Stimulated activated CD8-positive, alpha-beta memory T cell treated with anti-CD3 and anti-CD28 coated beads, Interleukin-12 subunit alpha, Interleukin-12 subunit beta, amount 100 ng/mL, for 4 hours (primary cell): ENCODE data around the gene TEX13D.
"Not testable (repeated sequence)": the region's sequence is repeated elsewhere in the genome, so short reads cannot be mapped to it uniquely, and the experiment has no call there.

Source experiments
- DNase-seq: peaks from one replicate; pipeline ENCODE4 v3.0.0-alpha.2; 2020; ENCODE audit warnings: low read depth

Gene TEX13D

GRCh38 chrX:124332481-124333424 lies at the start of gene TEX13D:
Gene TEX13D, plus strand, starts transcription at chrX:124332660. Its CDS starts 258 bp downstream, at chrX:124332918.
- DNase-seq, result no peak

- DNase-seq, result no peak
These were observed 43.0 kb upstream of the TEX13D start for GRCh38 chrX:124289443-124289842.

DNA sequence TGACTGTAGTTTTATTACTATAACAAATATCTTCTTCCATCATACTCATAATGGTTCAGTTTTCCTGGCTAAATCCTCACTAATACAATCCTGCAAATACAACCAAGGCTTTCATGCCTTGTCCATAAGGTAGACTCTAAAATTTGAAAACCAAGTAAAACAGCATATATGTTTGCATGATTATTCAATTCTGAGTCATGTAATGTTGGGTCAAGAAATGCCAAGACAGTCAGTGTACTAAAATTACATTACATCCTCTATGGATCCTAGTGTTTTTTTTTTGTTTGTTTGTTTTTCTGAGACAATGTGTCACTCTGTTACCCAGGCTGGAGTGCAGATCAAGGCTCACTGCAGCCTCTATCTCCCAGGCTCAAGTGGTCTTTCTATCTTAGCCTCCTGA lies 38.6 kb upstream of the TEX13D start:
- DNase-seq, result no peak

- DNase-seq, result not testable (repeated sequence)
These were observed 33.1 kb upstream of the TEX13D start for GRCh38 chrX:124299323-124299722.

- no peak for DNase-seq
These were observed 32.1 kb upstream of the TEX13D start for GRCh38 chrX:124300405-124300804.

DNA sequence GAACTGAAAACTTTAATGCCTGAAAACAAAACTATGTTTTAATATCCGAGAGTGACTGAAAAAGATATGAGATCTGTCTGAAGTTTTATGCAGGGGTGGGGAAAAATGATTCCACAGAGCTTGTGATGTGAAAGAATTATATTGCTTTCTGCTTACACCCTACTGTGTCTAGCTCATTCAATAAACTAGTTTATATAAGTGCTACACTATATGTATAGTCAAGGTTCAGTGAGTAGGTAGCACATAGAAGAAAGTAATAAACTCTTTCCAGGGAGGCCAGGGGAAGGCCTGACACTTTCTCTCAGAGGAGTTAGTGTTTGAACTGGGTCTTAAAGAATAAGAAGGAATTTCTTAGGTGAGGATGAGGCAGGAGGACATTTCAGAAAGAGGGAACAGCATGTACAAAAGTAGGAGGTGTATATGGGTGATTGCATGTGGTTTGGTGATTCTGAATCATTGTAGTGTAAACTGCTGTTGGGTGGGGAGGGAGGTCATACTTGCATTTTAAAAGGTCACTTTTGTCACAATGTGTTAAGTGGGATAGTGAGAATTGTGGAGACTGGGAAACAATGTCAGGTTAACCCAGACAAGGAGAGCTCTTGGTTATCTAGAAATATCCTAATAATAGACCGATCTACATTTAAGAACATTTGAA lies 25.1 kb upstream of the TEX13D start:
- DNase-seq, result no peak

- no peak for DNase-seq
These were observed 6.7 kb upstream of the TEX13D start for GRCh38 chrX:124325732-124326131.

- DNase-seq, result no peak
These were observed 3.7 kb upstream of the TEX13D start for GRCh38 chrX:124328765-124329164.

DNA sequence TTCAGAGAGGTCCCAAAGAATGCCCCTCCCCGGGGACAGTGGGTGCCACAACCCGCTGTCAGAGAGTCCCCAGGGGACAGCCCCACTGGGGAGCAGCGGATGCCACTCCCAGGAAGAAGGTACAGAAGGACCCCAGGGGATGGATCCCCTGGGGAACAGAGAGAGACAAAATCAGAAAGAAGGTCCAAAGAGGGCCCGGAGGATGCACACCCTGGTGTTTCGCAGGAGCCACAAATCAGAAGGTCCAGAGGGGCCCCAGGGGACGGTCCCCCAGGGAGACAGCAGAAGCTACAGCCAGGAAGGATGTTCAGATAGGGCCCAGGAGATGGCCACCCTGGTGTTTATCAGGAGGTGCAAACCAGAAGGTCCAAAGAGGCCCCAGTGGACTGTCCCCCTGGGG lies 1.4 kb downstream of the TEX13D start:
- DNase-seq, result no peak

GRCh38 chrX:124334555-124334954 lies 2.1 kb downstream of the TEX13D start:
- DNase-seq, result not testable (repeated sequence)

GRCh38 chrX:124335598-124335997 lies 3.1 kb downstream of the TEX13D start:
- DNase-seq, result no peak

DNA sequence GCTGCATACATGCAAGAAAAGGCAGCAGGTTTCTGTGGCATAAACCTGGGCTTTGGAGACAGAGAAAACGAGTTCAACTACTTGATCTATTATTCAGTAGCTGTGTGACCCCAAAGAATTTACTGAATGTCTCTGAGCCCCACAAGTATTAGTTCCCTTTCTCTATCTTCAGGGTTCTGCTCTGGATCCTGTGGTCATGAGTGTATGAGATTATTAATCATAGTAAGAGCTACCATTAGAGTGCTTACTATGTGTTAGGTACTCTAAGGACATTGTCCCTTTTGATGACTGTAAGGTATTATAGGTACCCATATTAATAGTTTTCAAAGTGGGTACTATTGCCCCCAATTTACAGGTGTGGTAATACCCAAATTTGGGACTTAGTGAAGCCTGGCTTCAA lies 5.5 kb downstream of the TEX13D start:
- no peak for DNase-seq

DNA sequence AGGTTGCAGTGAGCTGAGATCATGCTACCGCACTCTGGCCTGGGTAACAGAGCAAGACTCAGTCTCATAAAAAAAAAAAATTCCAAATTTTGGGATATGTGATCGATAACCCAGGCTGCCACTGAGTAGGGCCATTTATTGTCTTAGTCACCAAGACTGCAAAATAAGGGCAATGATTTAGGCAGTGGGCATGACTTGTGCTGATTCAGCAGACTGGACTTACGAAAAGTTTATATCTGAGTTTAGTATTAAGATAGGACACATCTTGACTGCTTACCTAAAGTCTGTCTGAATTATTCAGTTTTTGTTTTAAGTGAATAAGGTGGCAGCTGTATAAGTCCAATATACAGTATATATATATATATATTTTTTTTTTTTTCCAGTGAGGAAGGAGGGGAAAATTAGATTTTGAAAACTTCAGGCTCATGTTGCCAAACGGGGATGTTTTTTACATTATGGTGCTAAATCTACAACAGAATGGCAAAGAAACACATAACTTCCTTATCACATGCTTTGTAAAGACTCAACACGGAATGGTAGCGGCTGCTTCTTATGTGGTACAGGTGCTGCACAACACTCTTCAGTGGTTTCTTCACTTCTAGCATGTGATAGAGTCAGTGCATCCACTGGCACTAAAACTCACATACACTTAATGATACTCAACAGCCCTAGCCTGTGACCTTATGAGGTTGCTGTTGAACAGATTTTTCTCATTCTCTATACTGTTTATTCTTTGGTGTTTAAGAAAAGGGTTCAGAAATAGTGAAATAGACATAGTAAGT lies 6.5 kb downstream of the TEX13D start:
- DNase-seq, result no peak

DNA sequence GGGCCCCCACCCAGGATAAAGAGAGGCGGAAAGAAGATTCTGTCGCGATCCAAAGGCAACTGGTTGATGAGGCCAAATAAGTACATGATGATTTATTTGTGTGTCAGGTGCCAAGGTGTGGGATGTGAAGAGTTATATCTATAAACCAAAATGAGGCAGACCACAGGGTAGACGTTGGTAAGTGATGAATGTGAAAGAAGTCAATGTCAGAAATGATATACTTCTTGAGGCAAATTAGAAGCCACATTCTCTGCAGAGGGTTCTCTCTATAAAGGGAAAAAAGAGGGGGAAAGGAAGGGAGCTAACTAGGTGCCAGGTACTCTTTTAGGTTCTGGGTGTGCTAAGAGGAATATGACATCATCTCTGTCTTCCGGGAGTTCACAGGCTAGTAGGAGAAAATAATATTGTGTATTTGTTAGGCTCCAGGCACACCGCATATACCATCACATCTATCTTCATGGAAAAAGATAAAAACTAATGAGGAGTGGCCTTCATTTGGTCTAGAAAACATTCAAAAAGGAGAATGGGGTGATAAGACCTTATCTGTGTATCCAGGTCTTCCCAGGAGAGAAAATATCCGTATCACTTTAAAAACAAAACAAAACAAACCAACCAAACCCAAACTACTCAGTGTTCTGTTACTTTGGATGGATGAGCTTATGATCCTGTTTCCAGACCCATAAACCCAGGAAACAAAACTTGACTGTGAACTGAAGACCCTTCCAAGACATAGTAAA lies 9.1 kb downstream of the TEX13D start:
- DNase-seq, result no peak

- no peak for DNase-seq
These were observed 9.9 kb downstream of the TEX13D start for GRCh38 chrX:124342174-124342867.

- DNase-seq, result no peak
These were observed 10.6 kb downstream of the TEX13D start for GRCh38 chrX:124343016-124343415.

- no peak for DNase-seq
These were observed 11.8 kb downstream of the TEX13D start for GRCh38 chrX:124344246-124344645.

DNA sequence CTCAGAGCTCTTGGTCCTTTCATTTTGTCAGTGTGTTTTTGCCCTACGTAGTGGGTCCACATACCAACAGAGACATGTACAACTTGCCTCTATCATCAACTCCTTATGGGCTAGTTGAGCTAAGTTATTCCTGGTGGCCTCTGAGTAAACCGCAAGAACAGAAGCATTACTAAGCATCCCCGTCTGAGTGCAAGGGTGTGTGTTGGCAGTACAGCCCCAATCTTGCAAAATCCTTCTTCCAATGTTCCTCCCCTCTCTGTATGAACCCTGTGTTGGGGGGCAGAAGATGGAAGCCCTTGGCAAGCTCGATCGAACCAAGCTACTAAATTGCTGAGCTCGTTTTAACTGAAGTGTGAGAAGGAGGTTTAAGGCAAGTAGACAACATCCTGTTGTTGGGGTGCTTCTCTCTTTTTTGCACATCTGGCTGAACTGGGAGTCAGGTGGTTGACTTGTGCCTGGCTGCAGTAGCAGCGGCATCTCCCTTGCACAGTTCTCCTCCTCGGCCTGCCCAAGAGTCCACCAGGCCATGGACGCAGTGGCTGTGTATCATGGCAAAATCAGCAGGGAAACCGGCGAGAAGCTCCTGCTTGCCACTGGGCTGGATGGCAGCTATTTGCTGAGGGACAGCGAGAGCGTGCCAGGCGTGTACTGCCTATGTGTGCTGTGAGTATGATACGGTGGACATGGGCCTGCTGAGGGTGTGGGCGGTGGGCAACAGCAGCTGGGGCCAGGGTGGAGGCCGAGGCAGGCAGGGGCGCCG lies 13.8 kb downstream of the TEX13D start, which contains the start of gene SH2D1A:
SH2D1A (plus strand) TSS at position 447 of the 760 bp plus-strand sequence; CDS start at position 527, 80 bp downstream.
- DNase-seq, result no peak

- no peak for DNase-seq
These were observed 14.4 kb downstream of the TEX13D start for GRCh38 chrX:124346877-124347241.

DNA sequence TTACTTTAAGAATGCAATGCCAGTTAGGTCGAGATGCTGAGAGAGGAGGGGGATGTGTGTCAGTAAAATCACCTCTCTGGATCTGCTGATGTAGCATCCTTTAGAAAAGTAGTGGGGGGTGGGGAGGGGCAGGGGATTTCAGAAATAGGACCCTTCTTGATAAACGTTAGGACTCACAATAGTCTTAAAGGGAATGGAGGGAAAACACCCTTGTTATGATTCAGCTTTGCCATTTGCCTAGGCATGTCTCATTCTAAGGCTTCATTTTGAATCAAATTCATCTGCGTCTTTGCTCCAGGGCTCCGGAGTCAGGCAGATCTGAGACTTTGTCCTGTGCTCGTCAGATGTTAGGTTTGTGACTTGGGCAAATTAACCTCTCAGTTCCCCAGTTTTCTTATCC lies 14.8 kb downstream of the TEX13D start:
- no peak for DNase-seq
